PC-3 (cell line): ENCODE results near the gene BLM. TPM values are rescaled to one million over a fixed set of nuclear protein-coding genes. Genes with fewer than 3 reads are reported as not detected.

Source experiments
- ATAC-seq: fragments of 200-7000 bp; cut with Tn5 transposase; 2 replicates; pipeline ENCODE4 v1.9.1; 2020; ENCODE audit warnings: mild to moderate bottlenecking, moderate library complexity
- BruUV-seq: library from RNA; stranded (reverse); fragments of 400-500 nt; replicated peaks from 2 replicates; lab custom pipeline; 2021; lab: Mats Ljungman, UMichigan
- CTCF ChIA-PET: fragments of 300-600 bp; sonication (Branson Sonifier 250); formaldehyde crosslinking; loops from one replicate; lab custom pipeline; 2022; ENCODE audit warnings: antibody characterized with exemption; lab: Charles Lee
- POLR2A ChIA-PET: fragments of 300-600 bp; sonication (Branson Sonifier 250); formaldehyde crosslinking; loops from one replicate; lab custom pipeline; 2022; ENCODE audit warnings: antibody characterized with exemption; ENCODE audit not compliant: unreplicated experiment; lab: Charles Lee
- DNase-seq: peaks from one replicate; pipeline ENCODE4 v3.0.0-alpha.2; 2015
- H2AFZ ChIP-seq: fragments of 300-600 bp; sonication (generic); 2 replicates; pipeline ENCODE4 v1.6.0; 2016; ENCODE audit warnings: antibody characterized with exemption, low read length
- H3F3A ChIP-seq: fragments of 300-600 bp; sonication (generic); one replicate; pipeline ENCODE4 v1.6.0; 2017; ENCODE audit warnings: antibody characterized with exemption, low read length, control low read depth, mild to moderate bottlenecking; ENCODE audit not compliant: unreplicated experiment
- H3K27ac ChIP-seq: fragments of 300-600 bp; sonication (generic); 2 replicates; pipeline ENCODE4 v1.5.1; 2016; ENCODE audit warnings: mild to moderate bottlenecking, low read length
- H3K27me3 ChIP-seq: fragments of 300-600 bp; sonication (generic); 2 replicates; pipeline ENCODE4 v1.6.1; 2016; ENCODE audit warnings: low read length, mixed read lengths
- H3K36me3 ChIP-seq: fragments of 300-600 bp; sonication (generic); 2 replicates; pipeline ENCODE4 v1.6.1; 2016; ENCODE audit warnings: low read depth, mixed run types, low read length, mixed read lengths
- H3K4me1 ChIP-seq: fragments of 300-600 bp; sonication (generic); 2 replicates; pipeline ENCODE4 v1.5.1; 2016; ENCODE audit warnings: low read length; ENCODE audit not compliant: insufficient read depth
- H3K4me2 ChIP-seq: fragments of 300-600 bp; sonication (generic); 2 replicates; pipeline ENCODE4 v1.6.0; 2016; ENCODE audit warnings: low read length
- H3K4me3 ChIP-seq: fragments of 300-600 bp; sonication (generic); 2 replicates; pipeline ENCODE4 v1.5.1; 2016; ENCODE audit warnings: mild to moderate bottlenecking, low read length, mixed read lengths
- H3K79me2 ChIP-seq: fragments of 300-600 bp; sonication (generic); 2 replicates; pipeline ENCODE4 v1.6.1; 2017; ENCODE audit warnings: low read length, mixed read lengths
- H3K9ac ChIP-seq: fragments of 300-600 bp; sonication (generic); 2 replicates; pipeline ENCODE4 v1.6.0; 2016; ENCODE audit warnings: mild to moderate bottlenecking, low read length
- H3K9me2 ChIP-seq: fragments of 300-600 bp; sonication (generic); replicated peaks from 2 replicates; pipeline ENCODE4 v1.6.1; 2016; ENCODE audit warnings: mixed run types, low read length, mixed read lengths
- H3K9me3 ChIP-seq: fragments of 300-600 bp; sonication (generic); 2 replicates; pipeline ENCODE4 v1.6.1; 2016; ENCODE audit warnings: low read length, mixed read lengths
- H4K20me1 ChIP-seq: fragments of 300-600 bp; sonication (generic); 2 replicates; pipeline ENCODE4 v1.6.1; 2016; ENCODE audit warnings: low read length, mixed read lengths
- CTCF ChIP-seq: fragments of 300-600 bp; sonication (generic); conservative IDR thresholded peaks from 2 replicates; pipeline ENCODE4 v1.5.1; 2017; ENCODE audit warnings: antibody characterized with exemption, low read depth, mild to moderate bottlenecking, low read length
- EZH2 ChIP-seq: fragments of 300-600 bp; sonication (generic); IDR thresholded peaks from one replicate; pipeline ENCODE4 v1.6.1; 2017; ENCODE audit warnings: antibody characterized with exemption, mild to moderate bottlenecking, low read length; ENCODE audit not compliant: unreplicated experiment
- EZH2phosphoT487 ChIP-seq: fragments of 300-600 bp; sonication (generic); IDR thresholded peaks from 2 replicates; pipeline ENCODE4 v1.6.1; 2018; ENCODE audit warnings: mild to moderate bottlenecking, antibody characterized with exemption, low read length, borderline replicate concordance
- intact Hi-C: fragments of 100-400 bp; cut with micrococcal nuclease; formaldehyde crosslinking; loops from 2 replicates; pipeline ENCODE4 v1.9.0; 2023
- total RNA-seq: library from RNA; depleted of rRNA; stranded (reverse); fragments of >200 nt; gene quantifications from 2 replicates; pipeline ENCODE4 v1.2.3, GENCODE V29; 2014

Gene BLM
- total RNA-seq, 1 experiment from 2014 or later: 18.7 TPM

GRCh38 chr15:90708516-90708915 lies 8.6 kb upstream of the BLM start:
- H3K27me3 ChIP-seq: no peaks in the 10 kb centered on the region
- POLR2A ChIA-PET: no interaction called here
- H3K36me3 ChIP-seq: no peaks in the 10 kb centered on the region
- no peaks in the 10 kb centered on the region for H3K9me2 ChIP-seq
- H3K4me1 ChIP-seq: no peaks in the 10 kb centered on the region
- ATAC-seq: no peak
- no peak overlapping the region for H2AFZ ChIP-seq
- CTCF ChIA-PET: no interaction called here
- H3K27ac ChIP-seq: no peak overlapping the region
- no peaks in the 10 kb centered on the region for H3F3A ChIP-seq
- H3K9me3 ChIP-seq: no peaks in the 10 kb centered on the region
- H4K20me1 ChIP-seq: no peaks in the 10 kb centered on the region
- no peak overlapping the region for H3K9ac ChIP-seq
- no peak for TF ChIP-seq CTCF
- TF ChIP-seq EZH2phosphoT487: no peak
- no peak for TF ChIP-seq EZH2
- no TSS peak for BruUV-seq
- H3K4me2 ChIP-seq: no peak overlapping the region
- H3K4me3 ChIP-seq: no peak overlapping the region
- no peaks in the 10 kb centered on the region for H3K79me2 ChIP-seq
- intact Hi-C loops: no loop called here
- no peak for DNase-seq

- H3K36me3 ChIP-seq: no peaks in the 10 kb centered on the region
- TF ChIP-seq CTCF (no peak), EZH2phosphoT487 (no peak), EZH2 (no peak)
- ChIA-PET POLR2A (no interaction called here), CTCF (no interaction called here)
- H3F3A ChIP-seq: no peaks in the 10 kb centered on the region
- H3K4me3 ChIP-seq: no peak overlapping the region
- H3K27me3 ChIP-seq: no peaks in the 10 kb centered on the region
- H2AFZ ChIP-seq: no peak overlapping the region
- BruUV-seq: no TSS peak
- ATAC-seq (no peak), DNase-seq (no peak)
- H3K4me1 ChIP-seq: no peaks in the 10 kb centered on the region
- no peak overlapping the region for H3K4me2 ChIP-seq
- no peaks in the 10 kb centered on the region for H3K9me2 ChIP-seq
- no peak overlapping the region for H3K9ac ChIP-seq
- H3K27ac ChIP-seq: no peak overlapping the region
- H3K9me3 ChIP-seq: no peaks in the 10 kb centered on the region
- intact Hi-C loops: no loop called here
- no peaks in the 10 kb centered on the region for H3K79me2 ChIP-seq
- no peaks in the 10 kb centered on the region for H4K20me1 ChIP-seq
These were observed 7.9 kb upstream of the BLM start for GRCh38 chr15:90709278-90709677.

- ChIA-PET CTCF (interaction anchor here (0.7 kb wide), 1 partner anchor 518 kb away, joined by 3 read pairs; no protein-coding TSS in a partner anchor), POLR2A (no interaction called here)
- no peaks in the 10 kb centered on the region for H3K27me3 ChIP-seq
- no peak overlapping the region for H2AFZ ChIP-seq
- ATAC-seq: no peak
- no peaks in the 10 kb centered on the region for H3K4me1 ChIP-seq
- H3F3A ChIP-seq: no peaks in the 10 kb centered on the region
- BruUV-seq: no TSS peak
- no peaks in the 10 kb centered on the region for H3K9me2 ChIP-seq
- H3K4me2 ChIP-seq: no peak overlapping the region
- no peak overlapping the region for H3K4me3 ChIP-seq
- DNase-seq: no peak
- H3K27ac ChIP-seq: no peak overlapping the region
- H3K36me3 ChIP-seq: no peaks in the 10 kb centered on the region
- no peaks in the 10 kb centered on the region for H3K79me2 ChIP-seq
- no peaks in the 10 kb centered on the region for H3K9me3 ChIP-seq
- TF ChIP-seq EZH2phosphoT487 (no peak), CTCF (no peak), EZH2 (no peak)
- H3K9ac ChIP-seq: no peak overlapping the region
- intact Hi-C loops: no loop called here
- H4K20me1 ChIP-seq: no peaks in the 10 kb centered on the region
These were observed 6.6 kb upstream of the BLM start for GRCh38 chr15:90710436-90711027.
